Liver (tissue), 9 donors: ENCODE data around the gene SERINC4. TPM values are rescaled to one million over a fixed set of nuclear protein-coding genes. Genes with fewer than 3 reads are reported as not detected.

Experiments used
- DNase-seq: peaks from one replicate; pipeline ENCODE4 v3.0.0-alpha.2; 2017; ENCODE audit warnings: low spot score
- H3K27ac ChIP-seq, 2 donors: one replicate each; pipeline ENCODE4 v1.7.0; 2013; ENCODE audit warnings: inconsistent platforms in 2 of 2, low read length in 2 of 2, control low read depth in 1 of 2, low read depth in 1 of 2, mild to moderate bottlenecking in 1 of 2
- H3K27me3 ChIP-seq, 4 donors: one replicate each; pipeline versions ENCODE4 v1.6.1 to v1.7.0; 2013; ENCODE audit warnings: low read length in 3 of 4, inconsistent platforms in 1 of 4, mild to moderate bottlenecking in 1 of 4, moderate library complexity in 1 of 4; ENCODE audit not compliant: control insufficient read depth in 4 of 4, insufficient read depth in 4 of 4
- H3K36me3 ChIP-seq, 4 donors: one replicate each; pipeline versions ENCODE4 v1.6.1 to v1.7.0; 2013; ENCODE audit warnings: low read length in 3 of 4, mild to moderate bottlenecking in 3 of 4, low read depth in 1 of 4, moderate library complexity in 1 of 4; ENCODE audit not compliant: control insufficient read depth in 4 of 4, insufficient read depth in 3 of 4
- H3K4me1 ChIP-seq, 4 donors: one replicate each; pipeline versions ENCODE4 v1.6.1 to v1.7.0; 2013; ENCODE audit warnings: low read length in 3 of 4, mild to moderate bottlenecking in 3 of 4, moderate library complexity in 1 of 4; ENCODE audit not compliant: control insufficient read depth in 4 of 4, insufficient read depth in 4 of 4
- H3K4me3 ChIP-seq, 3 donors: one replicate each; pipeline versions ENCODE4 v1.6.1 to v1.7.0; 2013; ENCODE audit warnings: low read length in 3 of 3, control low read depth in 1 of 3, low read depth in 1 of 3, mild to moderate bottlenecking in 1 of 3
- H3K9ac ChIP-seq, 2 donors: one replicate each; pipeline ENCODE4 v1.7.0; 2013; ENCODE audit warnings: low read length in 2 of 2, mild to moderate bottlenecking in 2 of 2, moderate library complexity in 2 of 2, control low read depth in 1 of 2, low read depth in 1 of 2
- H3K9me3 ChIP-seq, 4 donors: one replicate each; pipeline versions ENCODE4 v1.6.1 to v1.7.0; 2013; ENCODE audit warnings: low read length in 3 of 4; ENCODE audit not compliant: control insufficient read depth in 4 of 4
- EGR1 ChIP-seq, 2 donors: IDR thresholded peaks; 2 replicates each; pipeline ENCODE4 v1.6.1; 2016 to 2018; ENCODE audit warnings: antibody characterized with exemption in 2 of 2, low read depth in 2 of 2
- FOXA1 ChIP-seq: IDR thresholded peaks from 2 replicates; pipeline ENCODE4 v1.6.1; 2016; ENCODE audit warnings: antibody characterized with exemption
- FOXA2 ChIP-seq: IDR thresholded peaks from 2 replicates; pipeline ENCODE4 v1.6.1; 2016; ENCODE audit warnings: antibody characterized with exemption
- GABPA ChIP-seq, 2 donors: IDR thresholded peaks in 1 of 2; conservative IDR thresholded peaks in 1 of 2; 2 replicates each; pipeline ENCODE4 v1.6.1; 2016; ENCODE audit warnings: antibody characterized with exemption in 2 of 2, mild to moderate bottlenecking in 1 of 2, moderate library complexity in 1 of 2
- HNF4A ChIP-seq, 2 donors: conservative IDR thresholded peaks; 2 replicates each; pipeline ENCODE4 v1.6.1; 2016; ENCODE audit warnings: antibody characterized with exemption in 2 of 2, mild to moderate bottlenecking in 2 of 2
- HNF4G ChIP-seq: IDR thresholded peaks from 2 replicates; pipeline ENCODE4 v1.6.1; 2016; ENCODE audit warnings: antibody characterized with exemption
- JUND ChIP-seq, 2 donors: IDR thresholded peaks; 2 replicates each; pipeline ENCODE4 v1.6.1; 2016; ENCODE audit warnings: antibody characterized with exemption in 2 of 2
- NR2F2 ChIP-seq: IDR thresholded peaks from 2 replicates; pipeline ENCODE4 v1.6.1; 2016; ENCODE audit warnings: antibody characterized with exemption
- RAD21 ChIP-seq, 2 donors: IDR thresholded peaks; 2 replicates each; pipeline ENCODE4 v1.6.1; 2016; ENCODE audit warnings: antibody characterized with exemption in 2 of 2, mild to moderate bottlenecking in 2 of 2
- RXRA ChIP-seq, 2 donors: IDR thresholded peaks; 2 replicates each; pipeline ENCODE4 v1.6.1; 2017 to 2018; ENCODE audit warnings: antibody characterized with exemption in 2 of 2, mild to moderate bottlenecking in 1 of 2
- SP1 ChIP-seq: IDR thresholded peaks from 2 replicates; pipeline ENCODE4 v1.6.1; 2018; ENCODE audit warnings: antibody characterized with exemption, mild to moderate bottlenecking
- TAF1 ChIP-seq: conservative IDR thresholded peaks from 2 replicates; pipeline ENCODE4 v1.6.1; 2016; ENCODE audit warnings: antibody characterized with exemption, mild to moderate bottlenecking
- YY1 ChIP-seq: IDR thresholded peaks from 2 replicates; pipeline ENCODE4 v1.6.1; 2016; ENCODE audit warnings: antibody characterized with exemption, mild to moderate bottlenecking
- WGBS: extraction: QIAGEN DNeasy Blood & Tissue Kit; methylation state at CpG from one replicate; pipeline ENCODE4 v1.1.7; 2013; 5-methylcytosine and 5-hydroxymethylcytosine counted together
- polyA plus RNA-seq, 2 donors: library from polyadenylated mRNA; stranded (reverse) in 1 of 2; unstranded in 1 of 2; fragments of 200-250 nt in 1 of 2; fragments of >200 nt in 1 of 2; fragmentation: Nextera tagmentation in 1 of 2; extraction: Ambion mirVana in 1 of 2; gene quantifications; one replicate each; pipeline versions ENCODE4 v1.2.1 to v1.2.3, GENCODE V29; 2013 to 2015
- total RNA-seq, 2 donors: library from RNA; depleted of rRNA; stranded (reverse); fragments of >200 nt; gene quantifications; one replicate each; pipeline ENCODE4 v1.2.3, GENCODE V29; 2014
- TF ChIP-seq, protein P1 (sequence below): fragments of 150-350 bp; IDR thresholded peaks from 2 replicates; pipeline ENCODE4 v1.5.1; 2017; ENCODE audit warnings: improper control_type of control experiment, low read depth, low read length; ENCODE audit not compliant: missing input control
- TF ChIP-seq, protein P2 (sequence below): IDR thresholded peaks from 2 replicates; pipeline ENCODE4 v1.6.1; 2016; ENCODE audit warnings: antibody characterized with exemption
- TF ChIP-seq, protein P3 (sequence below): IDR thresholded peaks from 2 replicates; pipeline ENCODE4 v1.6.1; 2016; ENCODE audit warnings: antibody characterized with exemption, mild to moderate bottlenecking
- TF ChIP-seq, protein P4 (sequence below): IDR thresholded peaks from 2 replicates; pipeline ENCODE4 v1.6.1; 2016; ENCODE audit warnings: antibody characterized with exemption
- TF ChIP-seq, protein P5 (sequence below): IDR thresholded peaks from 2 replicates; pipeline ENCODE4 v1.6.1; 2016; ENCODE audit warnings: antibody characterized with exemption
- donor health status: healthy.
- donor health status: healthy.
- donor health status: healthy.
- donor health status: healthy.
- donor health status: healthy.

Gene SERINC4
- total and polyA plus RNA-seq, 4 donors = 0.06 TPM; not detected in 3

DNA sequence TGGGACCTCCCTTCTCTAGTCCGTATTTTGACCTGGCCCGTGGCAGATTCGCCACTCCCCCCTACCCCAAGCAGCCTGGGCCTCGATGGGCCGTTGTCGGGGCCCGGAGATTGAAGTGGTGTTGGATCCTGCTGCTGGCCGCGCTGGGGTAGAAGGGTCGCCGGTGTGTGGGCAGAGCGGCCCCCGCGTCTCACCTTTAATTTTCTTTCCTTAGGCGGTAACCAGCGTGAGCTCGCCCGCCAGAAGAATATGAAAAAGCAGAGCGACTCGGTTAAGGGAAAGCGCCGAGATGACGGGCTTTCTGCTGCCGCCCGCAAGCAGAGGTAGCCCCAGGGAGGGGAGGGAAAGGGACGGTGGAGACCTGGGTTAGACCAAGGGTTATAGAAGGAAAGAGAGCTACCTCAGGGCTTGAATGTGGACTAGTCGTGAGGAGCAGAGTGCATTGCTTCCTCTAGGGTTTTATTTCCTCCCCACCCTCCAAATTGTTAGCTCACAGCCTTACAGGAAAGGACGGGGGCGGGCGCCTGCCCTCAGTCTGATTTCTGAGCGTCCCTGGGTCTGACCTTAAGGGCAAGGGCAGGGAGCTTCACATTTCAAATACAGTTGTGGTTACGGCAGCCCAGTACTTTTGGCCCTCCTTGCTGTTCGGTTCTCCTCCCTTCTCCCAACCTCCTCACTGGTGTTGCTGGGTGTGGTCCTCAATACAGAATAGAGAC, 7.1 kb downstream of the SERINC4 start:
- no peaks in the 10 kb centered on the region for H3K9me3 ChIP-seq
- peaks cover 0 to 22% (median 16%) of the 10 kb centered on the region in 4 donors for H3K36me3 ChIP-seq
- peak overlapping the region; percentile 72 to 96 (median 93) for H3K4me3 ChIP-seq
- TF ChIP-seq, protein P1, sequence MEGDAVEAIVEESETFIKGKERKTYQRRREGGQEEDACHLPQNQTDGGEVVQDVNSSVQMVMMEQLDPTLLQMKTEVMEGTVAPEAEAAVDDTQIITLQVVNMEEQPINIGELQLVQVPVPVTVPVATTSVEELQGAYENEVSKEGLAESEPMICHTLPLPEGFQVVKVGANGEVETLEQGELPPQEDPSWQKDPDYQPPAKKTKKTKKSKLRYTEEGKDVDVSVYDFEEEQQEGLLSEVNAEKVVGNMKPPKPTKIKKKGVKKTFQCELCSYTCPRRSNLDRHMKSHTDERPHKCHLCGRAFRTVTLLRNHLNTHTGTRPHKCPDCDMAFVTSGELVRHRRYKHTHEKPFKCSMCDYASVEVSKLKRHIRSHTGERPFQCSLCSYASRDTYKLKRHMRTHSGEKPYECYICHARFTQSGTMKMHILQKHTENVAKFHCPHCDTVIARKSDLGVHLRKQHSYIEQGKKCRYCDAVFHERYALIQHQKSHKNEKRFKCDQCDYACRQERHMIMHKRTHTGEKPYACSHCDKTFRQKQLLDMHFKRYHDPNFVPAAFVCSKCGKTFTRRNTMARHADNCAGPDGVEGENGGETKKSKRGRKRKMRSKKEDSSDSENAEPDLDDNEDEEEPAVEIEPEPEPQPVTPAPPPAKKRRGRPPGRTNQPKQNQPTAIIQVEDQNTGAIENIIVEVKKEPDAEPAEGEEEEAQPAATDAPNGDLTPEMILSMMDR = peak; percentile 15
- peak in 1 of 2 donors; percentile 56 for TF ChIP-seq EGR1 (IDR thresholded peaks at IDR 0.05; ENCODE audit: low read depth in 2 of 2)
- peak in 1 of 2 donors; percentile 62 for TF ChIP-seq HNF4A (conservative IDR thresholded peaks at IDR 0.05)
- TF ChIP-seq RXRA (IDR thresholded peaks at IDR 0.05) = peak in 1 of 2 donors; percentile 46
- no peak for TF ChIP-seq YY1
- H3K27ac ChIP-seq = peak overlapping the region; percentile 96 to 98
- peaks cover 3 to 18% (median 12%) of the 10 kb centered on the region in 4 donors for H3K4me1 ChIP-seq
- DNase-seq = peak; percentile 64
- peak overlapping the region; percentile 89 to 93 for H3K9ac ChIP-seq
- no peaks in the 10 kb centered on the region for H3K27me3 ChIP-seq
- 2% methylated on average over 33 of the region's 33 CpGs for WGBS

DNA sequence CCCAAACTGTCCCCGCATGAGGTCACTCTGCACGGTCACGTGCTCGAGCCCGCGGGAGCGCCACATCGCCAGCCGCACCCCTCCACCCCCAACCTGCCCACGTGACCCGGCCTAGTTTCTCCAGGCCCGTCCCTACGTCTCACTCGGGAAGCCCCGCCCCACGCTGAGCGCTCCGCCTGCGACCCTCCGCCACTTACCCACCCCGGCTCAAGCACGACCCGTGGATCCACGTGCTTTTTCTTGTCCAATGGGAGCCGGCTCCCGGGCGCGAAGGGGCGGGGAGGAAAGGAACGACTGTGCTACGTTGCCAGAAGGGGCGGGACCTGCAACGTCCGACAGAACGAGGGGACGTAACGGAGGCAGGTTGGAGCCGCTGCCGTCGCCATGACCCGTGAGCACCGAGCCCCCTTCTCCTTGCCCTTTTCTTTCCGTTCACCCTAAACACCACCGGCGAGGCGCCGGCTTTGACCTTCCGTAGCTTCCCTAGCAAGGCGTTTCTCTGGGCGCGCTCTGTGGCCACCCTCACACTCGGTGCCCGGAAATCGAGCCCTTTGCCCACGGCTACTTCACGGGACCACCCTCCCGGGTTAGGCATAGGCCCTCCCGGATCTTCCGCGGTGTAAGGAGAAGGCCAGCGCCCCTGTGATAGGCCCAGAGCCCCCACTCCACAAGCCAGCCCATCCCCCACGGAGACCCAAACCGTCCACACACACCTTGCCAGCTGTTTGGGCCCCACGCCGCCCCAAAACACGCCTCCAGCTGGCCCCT, 7.8 kb downstream of the SERINC4 start, which contains the start of gene SERF2:
Gene SERF2 (plus strand): TSS at position 328 of the 768 bp plus-strand sequence. CDS start 57 bp downstream, at position 385.
- peak; percentile 100 for DNase-seq
- Histone ChIP-seq H3K9ac (peak within 1 kb of the TSS; percentile 89 to 93), H3K4me1 (peaks cover 3 to 18% (median 12%) of the 10 kb centered on the region in 4 donors), H3K36me3 (peaks cover 0 to 22% (median 16%) of the 10 kb centered on the region in 4 donors), H3K4me3 (peak within 1 kb of the TSS; percentile 72 to 96 (median 93)), H3K27ac (peak within 1 kb of the TSS; percentile 96 to 98), H3K27me3 (no peaks in the 10 kb centered on the region), H3K9me3 (no peaks in the 10 kb centered on the region)
- peak; percentile 48 for TF ChIP-seq TAF1
- no peak for TF ChIP-seq HNF4G
- peak in 1 of 2 donors; percentile 83 for TF ChIP-seq JUND (IDR thresholded peaks at IDR 0.05)
- TF ChIP-seq SP1 = peak; percentile 78
- peak in 1 of 2 donors; percentile 75 for TF ChIP-seq EGR1 (IDR thresholded peaks at IDR 0.05; ENCODE audit: low read depth in 2 of 2)
- peak; percentile 9 for TF ChIP-seq FOXA1
- TF ChIP-seq, protein P2, sequence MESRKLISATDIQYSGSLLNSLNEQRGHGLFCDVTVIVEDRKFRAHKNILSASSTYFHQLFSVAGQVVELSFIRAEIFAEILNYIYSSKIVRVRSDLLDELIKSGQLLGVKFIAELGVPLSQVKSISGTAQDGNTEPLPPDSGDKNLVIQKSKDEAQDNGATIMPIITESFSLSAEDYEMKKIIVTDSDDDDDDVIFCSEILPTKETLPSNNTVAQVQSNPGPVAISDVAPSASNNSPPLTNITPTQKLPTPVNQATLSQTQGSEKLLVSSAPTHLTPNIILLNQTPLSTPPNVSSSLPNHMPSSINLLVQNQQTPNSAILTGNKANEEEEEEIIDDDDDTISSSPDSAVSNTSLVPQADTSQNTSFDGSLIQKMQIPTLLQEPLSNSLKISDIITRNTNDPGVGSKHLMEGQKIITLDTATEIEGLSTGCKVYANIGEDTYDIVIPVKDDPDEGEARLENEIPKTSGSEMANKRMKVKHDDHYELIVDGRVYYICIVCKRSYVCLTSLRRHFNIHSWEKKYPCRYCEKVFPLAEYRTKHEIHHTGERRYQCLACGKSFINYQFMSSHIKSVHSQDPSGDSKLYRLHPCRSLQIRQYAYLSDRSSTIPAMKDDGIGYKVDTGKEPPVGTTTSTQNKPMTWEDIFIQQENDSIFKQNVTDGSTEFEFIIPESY = no peak
- TF ChIP-seq, protein P1 = no peak
- peak; percentile 88 for TF ChIP-seq YY1
- TF ChIP-seq, protein P3, sequence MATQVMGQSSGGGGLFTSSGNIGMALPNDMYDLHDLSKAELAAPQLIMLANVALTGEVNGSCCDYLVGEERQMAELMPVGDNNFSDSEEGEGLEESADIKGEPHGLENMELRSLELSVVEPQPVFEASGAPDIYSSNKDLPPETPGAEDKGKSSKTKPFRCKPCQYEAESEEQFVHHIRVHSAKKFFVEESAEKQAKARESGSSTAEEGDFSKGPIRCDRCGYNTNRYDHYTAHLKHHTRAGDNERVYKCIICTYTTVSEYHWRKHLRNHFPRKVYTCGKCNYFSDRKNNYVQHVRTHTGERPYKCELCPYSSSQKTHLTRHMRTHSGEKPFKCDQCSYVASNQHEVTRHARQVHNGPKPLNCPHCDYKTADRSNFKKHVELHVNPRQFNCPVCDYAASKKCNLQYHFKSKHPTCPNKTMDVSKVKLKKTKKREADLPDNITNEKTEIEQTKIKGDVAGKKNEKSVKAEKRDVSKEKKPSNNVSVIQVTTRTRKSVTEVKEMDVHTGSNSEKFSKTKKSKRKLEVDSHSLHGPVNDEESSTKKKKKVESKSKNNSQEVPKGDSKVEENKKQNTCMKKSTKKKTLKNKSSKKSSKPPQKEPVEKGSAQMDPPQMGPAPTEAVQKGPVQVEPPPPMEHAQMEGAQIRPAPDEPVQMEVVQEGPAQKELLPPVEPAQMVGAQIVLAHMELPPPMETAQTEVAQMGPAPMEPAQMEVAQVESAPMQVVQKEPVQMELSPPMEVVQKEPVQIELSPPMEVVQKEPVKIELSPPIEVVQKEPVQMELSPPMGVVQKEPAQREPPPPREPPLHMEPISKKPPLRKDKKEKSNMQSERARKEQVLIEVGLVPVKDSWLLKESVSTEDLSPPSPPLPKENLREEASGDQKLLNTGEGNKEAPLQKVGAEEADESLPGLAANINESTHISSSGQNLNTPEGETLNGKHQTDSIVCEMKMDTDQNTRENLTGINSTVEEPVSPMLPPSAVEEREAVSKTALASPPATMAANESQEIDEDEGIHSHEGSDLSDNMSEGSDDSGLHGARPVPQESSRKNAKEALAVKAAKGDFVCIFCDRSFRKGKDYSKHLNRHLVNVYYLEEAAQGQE = peak; percentile 92
- peak in 1 of 2 donors; percentile 26 for TF ChIP-seq RXRA (IDR thresholded peaks at IDR 0.05)
- TF ChIP-seq RAD21 (IDR thresholded peaks at IDR 0.05) = no peak
- TF ChIP-seq, protein P4, sequence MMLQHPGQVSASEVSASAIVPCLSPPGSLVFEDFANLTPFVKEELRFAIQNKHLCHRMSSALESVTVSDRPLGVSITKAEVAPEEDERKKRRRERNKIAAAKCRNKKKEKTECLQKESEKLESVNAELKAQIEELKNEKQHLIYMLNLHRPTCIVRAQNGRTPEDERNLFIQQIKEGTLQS = no peak
- no peak for TF ChIP-seq FOXA2
- TF ChIP-seq HNF4A (conservative IDR thresholded peaks at IDR 0.05) = peak; percentile 26 to 28
- TF ChIP-seq, protein P5, sequence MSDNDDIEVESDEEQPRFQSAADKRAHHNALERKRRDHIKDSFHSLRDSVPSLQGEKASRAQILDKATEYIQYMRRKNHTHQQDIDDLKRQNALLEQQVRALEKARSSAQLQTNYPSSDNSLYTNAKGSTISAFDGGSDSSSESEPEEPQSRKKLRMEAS = peak; percentile 75
- TF ChIP-seq NR2F2 = peak; percentile 41
- peak in 1 of 2 donors; percentile 48 for TF ChIP-seq GABPA (IDR thresholded peaks at IDR 0.05 in 1 of 2, conservative IDR thresholded peaks at IDR 0.05 in 1 of 2)
- WGBS = under 1% methylated on average over 66 of the region's 66 CpGs
